VCaP (cell line): ENCODE data around the gene PPM1H.

ENCODE experiments used
- H3K27ac ChIP-seq: fragments of 450-650 bp; 2 replicates; pipeline ENCODE4 v1.5.1; 2017
- TF ChIP-seq, protein P1 (sequence below): fragments of 450-650 bp; conservative IDR thresholded peaks from 2 replicates; pipeline ENCODE4 v1.5.1; 2017; ENCODE audit warnings: mild to moderate bottlenecking, moderate library complexity

PPM1H gene

DNA sequence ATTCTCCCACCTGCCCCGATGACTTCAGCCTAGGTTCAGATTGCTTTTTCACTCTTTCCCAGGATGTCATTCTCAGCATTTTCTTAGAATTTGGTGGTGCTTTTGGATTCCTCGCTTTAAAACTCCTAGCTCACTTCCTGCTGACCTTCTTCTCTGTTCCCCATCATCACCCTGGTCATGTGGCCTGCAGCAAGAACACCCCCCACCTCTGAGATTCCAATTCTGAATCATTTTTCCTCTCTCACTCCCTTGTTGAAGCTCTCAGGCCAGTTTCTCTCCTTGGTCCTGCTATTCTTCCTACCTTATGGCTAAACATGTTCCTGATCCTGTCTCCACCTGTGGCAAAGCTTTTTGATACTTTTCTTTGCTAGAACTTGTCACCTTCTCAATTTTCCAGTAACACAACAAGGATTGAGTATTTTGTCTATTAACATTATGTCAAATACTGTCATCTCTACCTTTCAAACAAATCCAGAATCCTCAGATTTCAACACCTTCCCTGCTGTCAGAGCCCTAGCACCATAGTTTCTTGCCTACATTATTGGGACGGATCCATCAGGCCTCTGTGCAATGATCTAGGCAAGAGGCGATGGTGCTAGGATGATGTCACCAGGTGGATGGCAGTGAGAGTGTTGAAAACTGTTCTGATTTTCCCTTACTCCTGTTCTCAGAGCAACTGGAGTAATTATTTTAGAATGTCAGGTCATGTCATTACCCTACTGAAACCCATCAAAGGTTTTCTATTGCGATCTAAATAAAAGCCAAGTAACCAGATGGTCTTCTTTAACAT, 234.7 kb downstream of the PPM1H start:
- no peak overlapping the region for H3K27ac ChIP-seq
- TF ChIP-seq, protein P1, sequence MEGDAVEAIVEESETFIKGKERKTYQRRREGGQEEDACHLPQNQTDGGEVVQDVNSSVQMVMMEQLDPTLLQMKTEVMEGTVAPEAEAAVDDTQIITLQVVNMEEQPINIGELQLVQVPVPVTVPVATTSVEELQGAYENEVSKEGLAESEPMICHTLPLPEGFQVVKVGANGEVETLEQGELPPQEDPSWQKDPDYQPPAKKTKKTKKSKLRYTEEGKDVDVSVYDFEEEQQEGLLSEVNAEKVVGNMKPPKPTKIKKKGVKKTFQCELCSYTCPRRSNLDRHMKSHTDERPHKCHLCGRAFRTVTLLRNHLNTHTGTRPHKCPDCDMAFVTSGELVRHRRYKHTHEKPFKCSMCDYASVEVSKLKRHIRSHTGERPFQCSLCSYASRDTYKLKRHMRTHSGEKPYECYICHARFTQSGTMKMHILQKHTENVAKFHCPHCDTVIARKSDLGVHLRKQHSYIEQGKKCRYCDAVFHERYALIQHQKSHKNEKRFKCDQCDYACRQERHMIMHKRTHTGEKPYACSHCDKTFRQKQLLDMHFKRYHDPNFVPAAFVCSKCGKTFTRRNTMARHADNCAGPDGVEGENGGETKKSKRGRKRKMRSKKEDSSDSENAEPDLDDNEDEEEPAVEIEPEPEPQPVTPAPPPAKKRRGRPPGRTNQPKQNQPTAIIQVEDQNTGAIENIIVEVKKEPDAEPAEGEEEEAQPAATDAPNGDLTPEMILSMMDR, result no peak

DNA sequence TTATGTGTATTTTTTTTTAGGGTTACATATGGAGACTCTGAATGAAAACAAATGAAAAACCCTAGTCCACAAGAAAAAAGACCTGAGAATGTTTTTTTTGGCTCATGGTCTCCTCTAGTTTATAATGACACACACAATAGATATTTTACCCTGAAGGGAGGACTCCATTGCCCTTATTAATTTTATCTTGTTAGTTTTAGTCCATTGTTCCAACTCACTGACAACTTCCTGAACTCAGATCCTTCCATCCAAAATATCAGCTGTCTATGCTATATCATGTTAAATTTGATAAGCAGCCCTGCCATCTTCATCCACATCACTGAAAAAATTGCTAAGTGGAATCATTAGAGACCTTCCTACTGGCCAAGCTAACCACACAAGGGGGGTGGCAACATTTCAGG, 236.2 kb downstream of the PPM1H start:
- TF ChIP-seq, protein P1, result no peak

DNA sequence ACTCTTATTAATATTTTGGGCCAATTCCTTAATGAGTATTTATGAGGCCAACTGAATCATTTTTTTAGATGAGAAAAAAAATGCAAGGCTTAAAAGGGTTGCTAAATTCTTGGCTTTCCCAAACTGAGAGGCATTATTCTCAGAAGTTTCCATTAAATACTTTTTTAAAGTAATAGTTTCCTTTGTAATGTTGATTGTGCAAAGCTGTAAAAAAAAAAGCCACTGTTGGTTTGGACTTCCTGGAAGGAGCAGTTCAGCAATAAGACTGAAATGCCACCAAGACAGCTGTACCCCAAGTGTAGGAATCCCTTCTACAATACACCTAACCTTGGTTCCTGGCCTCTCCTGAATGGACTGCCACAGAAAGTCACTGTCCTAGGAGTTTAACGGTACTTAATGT, 237.1 kb downstream of the PPM1H start:
- TF ChIP-seq, protein P1, result no peak
- H3K27ac ChIP-seq, result no peak overlapping the region

More for the DNA sequence above, 236.2 kb downstream of the PPM1H start:
- no peak overlapping the region for H3K27ac ChIP-seq

DNA sequence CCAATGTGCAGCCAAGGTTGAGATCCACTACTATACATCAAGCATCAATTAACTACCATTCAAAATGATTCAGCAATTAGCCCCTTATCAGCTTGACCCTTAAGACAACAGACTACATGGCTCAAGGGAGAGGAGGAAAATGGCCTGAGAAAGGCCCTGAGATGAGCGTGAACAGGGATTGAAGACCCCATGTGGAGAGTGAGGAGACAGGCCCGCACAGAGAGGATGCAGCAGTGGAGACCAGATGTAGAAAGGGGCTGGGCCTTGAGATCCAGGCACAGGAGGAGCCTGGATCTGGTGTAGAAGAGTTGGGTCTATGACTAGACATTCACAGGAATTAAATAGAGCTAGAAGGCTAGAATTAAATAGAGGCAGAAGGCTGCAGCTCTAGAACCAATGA, 239.3 kb downstream of the PPM1H start:
- no peak overlapping the region for H3K27ac ChIP-seq
- TF ChIP-seq, protein P1, result no peak

DNA sequence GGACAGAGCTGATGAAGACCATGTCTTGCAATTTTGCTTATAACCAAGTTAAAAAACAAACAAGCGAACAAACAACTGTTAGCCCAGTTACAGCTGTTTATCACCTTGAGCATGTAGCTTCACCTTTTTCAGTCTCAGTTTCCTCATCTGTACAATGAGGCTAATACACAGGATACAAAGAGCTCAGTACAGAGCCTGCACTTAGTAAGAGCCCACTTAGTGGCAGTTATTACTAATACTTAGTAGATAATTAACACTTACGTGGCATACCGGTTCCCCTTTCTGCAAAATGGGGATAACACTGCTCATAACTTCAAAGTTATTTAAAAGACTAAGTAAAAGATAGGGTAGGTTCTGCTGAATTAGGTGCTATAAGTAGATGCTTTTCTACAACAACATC, 240.3 kb downstream of the PPM1H start:
- TF ChIP-seq, protein P1, result no peak
- H3K27ac ChIP-seq, result no peak overlapping the region

DNA sequence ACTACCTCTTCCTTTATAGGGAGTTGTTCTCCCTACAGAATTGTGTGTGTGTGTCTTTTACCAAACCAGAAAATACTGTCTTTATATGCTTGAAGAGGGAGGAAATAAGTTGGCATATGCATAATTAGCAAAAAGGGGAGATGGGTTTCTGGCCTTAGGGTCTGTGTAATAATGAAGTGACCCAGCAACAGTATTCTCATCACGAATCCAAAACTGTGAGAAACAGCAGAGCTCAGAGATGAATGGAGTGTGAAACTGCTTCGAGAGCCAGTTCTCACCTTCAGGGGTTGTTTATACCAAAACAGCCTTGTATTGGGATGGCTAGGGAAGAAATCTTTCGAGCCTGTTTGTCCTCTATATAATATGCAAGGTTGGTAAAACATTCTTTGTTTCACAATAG, 240.8 kb downstream of the PPM1H start:
- no peak overlapping the region for H3K27ac ChIP-seq
- TF ChIP-seq, protein P1, result no peak

DNA sequence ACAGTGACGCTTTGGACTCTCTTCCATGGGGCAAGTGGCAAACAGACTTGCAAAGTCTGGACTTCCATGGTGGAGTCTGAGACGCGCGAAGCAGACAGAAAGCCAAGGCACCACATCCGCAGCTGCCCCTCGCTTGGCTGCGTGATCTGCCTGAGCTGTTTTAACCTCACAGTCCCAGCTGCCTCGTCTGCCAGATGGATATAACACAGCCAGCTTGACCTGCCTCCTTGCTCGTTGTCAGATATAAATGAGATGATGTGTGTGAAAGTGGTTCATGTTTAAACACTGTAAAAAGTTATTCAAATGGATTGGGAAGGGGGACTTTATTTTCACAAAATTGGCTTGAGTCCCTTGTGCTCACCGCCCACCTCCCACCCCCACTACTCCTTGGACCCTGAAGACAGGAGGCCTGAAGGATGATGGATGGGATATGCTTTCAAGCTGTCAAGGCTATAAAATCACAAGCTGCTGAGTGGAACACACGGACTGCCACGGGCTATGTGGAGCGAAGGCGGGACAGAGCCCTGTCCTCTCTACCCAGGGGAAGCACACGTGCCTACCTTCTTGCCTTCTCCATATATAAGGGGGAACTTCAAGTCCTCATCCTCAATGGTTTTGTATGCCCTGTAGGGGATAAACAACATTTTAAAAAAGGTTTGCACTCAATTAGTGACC, 241.4 kb downstream of the PPM1H start:
- no peak overlapping the region for H3K27ac ChIP-seq
- TF ChIP-seq, protein P1, result no peak
